H7 (cell line): ENCODE results near the gene ADAM15. TPM values are rescaled to one million over a fixed set of nuclear protein-coding genes. Genes with fewer than 3 reads are reported as not detected.

ENCODE experiments used
- DNase-seq: peaks from one replicate; pipeline ENCODE4 v3.0.0; 2012
- H3K27me3 ChIP-seq: 2 replicates; pipeline ENCODE4 v1.6.0; 2011; ENCODE audit warnings: mild to moderate bottlenecking, low read length; ENCODE audit not compliant: control insufficient read depth, insufficient read depth
- H3K36me3 ChIP-seq: replicated peaks from 2 replicates; pipeline ENCODE4 v1.5.1; 2011; ENCODE audit warnings: low read length; ENCODE audit not compliant: control insufficient read depth, insufficient read depth
- H3K4me3 ChIP-seq: 2 replicates; pipeline ENCODE4 v1.5.1; 2011; ENCODE audit warnings: low read depth, mild to moderate bottlenecking, control low read depth, low read length, moderate library complexity; ENCODE audit not compliant: insufficient read depth
- total RNA-seq: library from RNA; depleted of rRNA; stranded (reverse); fragments of >200 nt; shearing (Covaris generic); gene quantifications from 2 replicates; pipeline ENCODE4 v1.2.3, GENCODE V29; 2014

ADAM15 gene
- total RNA-seq, 1 experiment from 2014 or later, result 34.9 TPM

DNA sequence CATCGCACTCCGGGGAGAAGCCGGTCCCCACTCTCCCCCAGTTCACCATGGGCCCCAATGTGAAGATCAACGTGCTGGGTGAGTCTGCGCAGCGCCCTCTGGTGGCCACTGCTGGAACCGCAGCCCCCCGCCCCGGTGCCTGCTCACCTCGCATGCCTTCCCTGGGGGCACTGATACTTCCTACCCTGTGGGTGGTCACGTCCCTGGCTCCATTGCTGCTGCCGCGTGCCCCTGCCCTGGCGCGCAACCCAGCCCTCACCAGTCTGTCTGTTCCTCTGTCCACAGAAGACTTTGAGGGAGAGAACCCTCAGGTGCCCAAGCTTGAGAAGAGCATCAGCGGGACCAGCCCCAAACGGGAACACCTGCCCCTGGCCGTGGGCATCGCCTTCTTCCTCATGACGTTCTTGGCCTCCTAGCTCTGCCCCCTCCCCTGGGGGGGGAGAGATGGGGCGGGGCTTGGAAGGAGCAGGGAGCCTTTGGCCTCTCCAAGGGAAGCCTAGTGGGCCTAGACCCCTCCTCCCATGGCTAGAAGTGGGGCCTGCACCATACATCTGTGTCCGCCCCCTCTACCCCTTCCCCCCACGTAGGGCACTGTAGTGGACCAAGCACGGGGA is 35.1 kb downstream of the ADAM15 start:
- DNase-seq, result peak; percentile 95
- Histone ChIP-seq H3K27me3 (peaks cover 35% of the 10 kb centered on the region), H3K4me3 (peak overlapping the region; percentile 82), H3K36me3 (no peaks in the 10 kb centered on the region)

DNA sequence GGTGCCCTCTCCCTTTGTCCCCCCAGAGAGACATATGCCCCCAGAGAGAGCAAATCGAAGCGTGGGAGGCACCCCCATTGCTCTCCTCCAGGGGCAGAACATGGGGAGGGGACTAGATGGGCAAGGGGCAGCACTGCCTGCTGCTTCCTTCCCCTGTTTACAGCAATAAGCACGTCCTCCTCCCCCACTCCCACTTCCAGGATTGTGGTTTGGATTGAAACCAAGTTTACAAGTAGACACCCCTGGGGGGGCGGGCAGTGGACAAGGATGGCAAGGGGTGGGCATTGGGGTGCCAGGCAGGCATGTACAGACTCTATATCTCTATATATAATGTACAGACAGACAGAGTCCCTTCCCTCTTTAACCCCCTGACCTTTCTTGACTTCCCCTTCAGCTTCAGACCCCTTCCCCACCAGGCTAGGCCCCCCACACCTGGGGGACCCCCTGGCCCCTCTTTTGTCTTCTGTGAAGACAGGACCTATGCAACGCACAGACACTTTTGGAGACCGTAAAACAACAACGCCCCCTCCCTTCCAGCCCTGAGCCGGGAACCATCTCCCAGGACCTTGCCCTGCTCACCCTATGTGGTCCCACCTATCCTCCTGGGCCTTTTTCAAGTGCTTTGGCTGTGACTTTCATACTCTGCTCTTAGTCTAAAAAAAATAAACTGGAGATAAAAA is 35.9 kb downstream of the ADAM15 start:
- Histone ChIP-seq H3K36me3 (no peaks in the 10 kb centered on the region), H3K4me3 (no peak overlapping the region), H3K27me3 (peaks cover 32% of the 10 kb centered on the region)
- DNase-seq, result peak; percentile 68

DNA sequence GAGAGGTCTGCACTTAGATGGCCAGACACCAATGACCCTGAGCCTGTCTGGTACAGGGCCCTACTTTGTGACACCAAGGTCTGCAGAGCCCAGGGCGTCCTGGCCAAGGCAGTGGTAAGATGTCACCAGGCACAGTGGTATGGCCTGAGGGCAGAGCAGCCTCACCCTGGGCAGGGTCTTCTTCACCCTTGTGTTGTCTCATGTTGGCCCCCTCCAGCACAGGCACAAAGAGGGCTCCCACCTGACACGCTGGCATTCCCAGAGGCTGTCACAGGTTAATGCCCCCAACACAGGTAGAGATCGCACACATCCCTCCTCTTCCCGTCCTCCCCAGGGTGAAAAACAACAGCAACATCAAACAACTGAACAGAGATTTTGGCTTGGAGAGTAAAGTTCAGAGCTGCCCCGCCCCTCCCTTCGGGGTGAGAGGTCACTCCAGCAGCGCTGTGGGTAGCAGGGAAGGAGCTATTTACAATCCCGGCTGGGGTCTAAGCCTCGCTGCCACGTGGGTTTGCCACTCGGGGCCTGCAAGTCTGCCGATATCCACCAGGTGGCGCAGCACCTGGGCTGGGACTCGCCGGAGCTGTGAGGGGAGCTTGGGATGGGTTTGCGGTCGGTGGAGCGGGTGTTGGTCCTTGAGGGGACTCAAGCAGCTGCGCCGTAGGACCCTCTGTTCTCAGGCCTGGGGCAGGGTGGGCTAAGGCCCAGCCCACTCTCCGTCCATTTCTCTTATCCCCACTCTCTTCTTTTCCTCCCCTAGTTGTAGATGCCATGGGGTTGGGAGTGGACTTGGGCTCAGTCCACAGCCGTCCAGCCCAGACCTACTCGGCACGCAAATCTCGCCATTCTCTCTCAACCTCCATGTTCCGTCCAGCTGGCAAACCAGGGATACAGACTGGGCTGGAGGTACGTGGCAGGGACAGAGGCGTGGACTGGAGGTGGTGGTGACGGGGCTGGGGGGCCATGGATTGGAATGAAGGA is 40.2 kb downstream of the ADAM15 start:
- DNase-seq, result peak; percentile 94
- Histone ChIP-seq H3K27me3 (peaks cover 8% of the 10 kb centered on the region), H3K4me3 (no peak overlapping the region), H3K36me3 (no peaks in the 10 kb centered on the region)

DNA sequence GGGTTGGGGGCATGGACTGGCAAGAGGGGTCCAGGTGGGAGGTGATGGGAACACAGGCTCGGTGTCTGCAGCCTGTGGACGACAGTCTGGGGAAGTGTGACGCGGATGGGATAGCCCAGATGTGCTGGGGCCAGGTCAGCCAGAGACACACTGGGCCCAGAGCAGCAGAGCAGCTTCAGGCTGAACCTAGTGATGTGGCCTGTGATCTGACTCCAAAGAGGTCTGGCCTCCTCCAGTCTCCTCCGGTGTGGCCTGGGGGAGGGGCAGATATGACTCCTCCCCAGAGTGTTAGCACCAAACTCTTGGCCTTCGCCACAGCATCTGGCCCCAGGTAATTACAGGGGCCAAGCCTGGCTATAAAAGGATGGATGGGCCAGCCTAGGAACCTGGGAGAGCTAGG is 41.0 kb downstream of the ADAM15 start:
- no peak overlapping the region for H3K4me3 ChIP-seq
- H3K36me3 ChIP-seq, result no peaks in the 10 kb centered on the region
- DNase-seq, result no peak
- peaks cover 8% of the 10 kb centered on the region for H3K27me3 ChIP-seq

DNA sequence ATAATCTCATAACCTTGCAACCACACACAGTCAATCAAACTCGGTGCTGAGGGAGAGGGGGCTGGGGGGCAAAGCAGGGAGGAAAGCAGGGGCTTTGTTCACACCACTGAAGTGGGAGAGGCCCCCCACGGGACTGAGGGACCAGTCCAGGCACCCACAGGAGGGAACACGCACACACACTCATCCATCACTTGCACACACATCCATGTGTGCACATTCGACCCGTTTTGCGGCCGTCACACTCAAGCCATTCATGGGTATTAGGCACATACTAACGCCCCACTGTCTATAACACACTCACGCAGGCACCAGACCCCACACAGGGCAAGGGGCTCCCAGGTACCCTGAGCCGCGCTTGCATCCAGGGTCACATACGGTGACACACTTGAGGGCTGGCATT is 41.5 kb downstream of the ADAM15 start:
- Histone ChIP-seq H3K4me3 (no peak overlapping the region), H3K36me3 (no peaks in the 10 kb centered on the region), H3K27me3 (peaks cover 8% of the 10 kb centered on the region)
- no peak for DNase-seq

DNA sequence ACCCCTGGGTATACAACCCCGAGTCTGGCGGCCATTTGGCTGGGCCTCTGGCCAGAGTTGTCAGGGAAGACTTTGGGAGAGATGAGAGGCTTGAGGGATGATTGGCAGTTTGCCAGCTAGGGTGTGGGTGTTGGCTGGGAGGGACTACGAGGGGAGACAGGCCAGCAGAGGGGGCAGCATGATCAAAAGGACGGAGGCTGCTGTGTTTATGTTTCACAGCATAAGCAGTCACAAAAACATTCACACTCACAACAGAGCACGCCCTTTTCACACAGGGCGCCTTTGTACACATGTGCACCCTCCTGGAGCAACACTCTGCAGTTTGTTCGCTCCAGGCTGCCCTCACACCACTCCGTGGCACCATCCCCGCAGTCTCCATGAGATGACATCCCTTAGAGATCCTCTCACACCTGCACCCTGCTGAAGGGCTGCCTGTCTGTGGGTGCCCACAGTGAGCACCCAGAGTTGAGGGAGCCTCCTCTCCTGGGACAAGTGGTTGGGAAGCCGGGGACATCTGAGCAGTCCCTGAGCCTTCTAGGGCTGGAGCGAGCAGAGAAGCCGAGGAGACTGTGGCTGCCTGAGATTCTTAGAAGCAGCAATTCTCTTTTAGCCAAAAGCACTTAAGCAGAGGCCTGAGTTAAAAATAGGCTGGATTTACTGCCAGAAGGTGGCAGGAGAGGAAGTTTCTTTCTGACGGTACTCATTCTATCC is 43.0 kb downstream of the ADAM15 start:
- Histone ChIP-seq H3K4me3 (no peak overlapping the region), H3K36me3 (no peaks in the 10 kb centered on the region), H3K27me3 (peaks cover 8% of the 10 kb centered on the region)
- peak; percentile 76 for DNase-seq

DNA sequence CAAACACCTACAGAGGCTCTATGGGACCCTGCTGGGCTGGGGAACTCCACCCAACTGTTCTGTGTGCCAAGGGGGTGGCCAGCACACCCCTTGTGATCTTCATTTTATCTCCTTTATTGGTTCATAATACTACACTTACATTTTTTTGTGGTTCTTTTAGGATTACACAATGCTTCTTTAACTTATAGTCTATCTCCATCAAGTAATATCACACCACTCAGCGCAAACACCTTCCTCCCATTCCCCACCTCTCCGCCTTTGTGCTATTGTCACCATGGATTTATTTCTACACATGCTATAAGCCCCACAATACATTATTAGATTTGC is 43.5 kb downstream of the ADAM15 start:
- Histone ChIP-seq H3K27me3 (peaks cover 8% of the 10 kb centered on the region), H3K4me3 (no peak overlapping the region), H3K36me3 (no peaks in the 10 kb centered on the region)
- DNase-seq, result no peak

DNA sequence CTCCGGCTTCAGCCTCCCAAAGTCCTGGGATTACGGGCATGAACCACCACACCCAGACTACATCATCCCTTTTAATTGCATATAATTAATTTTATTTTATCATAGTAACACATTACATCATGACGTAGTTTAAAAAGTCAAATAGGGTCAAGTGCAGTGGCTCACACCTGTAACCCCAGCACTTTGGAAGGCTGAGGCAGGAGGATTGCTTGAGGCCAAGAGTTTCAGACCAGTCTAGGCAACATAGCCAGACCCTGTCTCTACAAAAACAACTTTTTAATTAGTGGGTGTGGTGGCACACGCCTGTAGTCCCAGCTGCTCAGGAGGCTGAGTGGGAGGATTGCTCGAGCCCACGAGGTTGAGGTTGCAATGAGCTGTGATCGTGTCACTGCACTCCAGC is 48.2 kb downstream of the ADAM15 start:
- Histone ChIP-seq H3K4me3 (no peak overlapping the region), H3K27me3 (no peaks in the 10 kb centered on the region; the same call in 1 of the 2 replicates), H3K36me3 (no peaks in the 10 kb centered on the region)
- DNase-seq, result no peak

DNA sequence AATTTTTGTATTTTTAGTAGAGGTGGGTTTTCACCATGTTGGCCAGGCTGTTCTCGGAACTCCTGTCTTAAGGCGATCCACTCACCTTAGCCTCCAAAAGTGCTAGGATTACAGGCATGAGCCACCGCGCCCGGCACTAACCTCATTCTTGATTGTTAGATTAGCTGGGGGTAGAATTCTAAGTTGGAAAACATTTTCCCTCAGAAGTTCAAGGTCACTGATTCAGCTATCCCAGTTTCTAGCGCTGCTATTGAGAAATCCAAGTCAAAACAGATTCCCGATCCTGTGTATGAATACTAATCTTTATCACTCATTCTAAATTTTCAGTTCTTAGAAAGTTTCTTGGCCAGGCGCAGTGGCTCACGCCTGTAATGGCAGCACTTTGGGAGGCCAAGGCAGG is 52.2 kb downstream of the ADAM15 start:
- no peaks in the 10 kb centered on the region; the same call in 1 of the 2 replicates for H3K27me3 ChIP-seq
- H3K36me3 ChIP-seq, result no peaks in the 10 kb centered on the region
- H3K4me3 ChIP-seq, result no peak overlapping the region
- DNase-seq, result no peak

DNA sequence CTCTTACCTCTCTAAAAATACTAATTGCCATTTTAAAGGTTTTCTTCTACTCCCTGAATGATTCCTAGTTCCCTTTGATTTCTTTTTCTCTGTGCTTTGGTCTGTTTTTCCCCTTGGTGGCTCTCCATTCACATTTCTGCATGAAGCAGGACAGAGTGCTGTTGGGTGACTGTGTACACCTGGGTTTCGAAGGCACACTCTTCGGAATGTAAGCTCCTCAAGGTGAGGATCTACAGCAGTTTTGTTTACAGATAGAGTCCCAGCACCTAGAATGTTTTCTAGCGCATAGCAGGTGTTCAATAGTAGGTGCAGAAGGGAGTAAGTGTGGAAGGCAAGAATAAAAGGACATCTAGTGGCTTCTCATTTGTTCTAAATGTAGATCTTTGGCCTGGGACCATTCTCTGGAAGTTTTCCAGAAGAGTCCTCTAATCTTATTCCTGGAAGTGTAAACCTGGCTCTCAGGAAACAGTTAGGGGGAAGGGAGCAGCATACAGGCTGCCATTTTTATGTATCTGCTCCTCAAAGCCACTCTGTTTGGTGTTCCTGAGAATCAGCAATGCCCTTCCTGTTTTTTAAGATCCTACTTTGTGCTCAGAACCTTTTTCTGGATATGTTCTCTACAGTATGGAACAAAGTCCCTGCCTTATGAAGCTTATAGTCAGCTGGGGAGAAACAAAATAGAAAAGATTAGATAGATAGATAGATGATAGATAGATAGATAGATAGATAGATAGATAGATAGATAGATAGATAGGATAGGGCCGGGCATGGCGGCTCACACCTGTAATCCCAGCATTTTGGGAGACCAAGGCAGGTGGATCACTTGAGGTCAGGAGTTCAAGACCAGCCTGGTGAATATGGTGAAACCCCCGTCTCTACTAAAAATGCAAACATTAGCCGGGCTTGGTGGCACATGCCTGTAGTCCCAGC is 53.8 kb downstream of the ADAM15 start:
- Histone ChIP-seq H3K4me3 (no peak overlapping the region), H3K36me3 (no peaks in the 10 kb centered on the region), H3K27me3 (no peaks in the 10 kb centered on the region; the same call in 1 of the 2 replicates)
- no peak for DNase-seq

DNA sequence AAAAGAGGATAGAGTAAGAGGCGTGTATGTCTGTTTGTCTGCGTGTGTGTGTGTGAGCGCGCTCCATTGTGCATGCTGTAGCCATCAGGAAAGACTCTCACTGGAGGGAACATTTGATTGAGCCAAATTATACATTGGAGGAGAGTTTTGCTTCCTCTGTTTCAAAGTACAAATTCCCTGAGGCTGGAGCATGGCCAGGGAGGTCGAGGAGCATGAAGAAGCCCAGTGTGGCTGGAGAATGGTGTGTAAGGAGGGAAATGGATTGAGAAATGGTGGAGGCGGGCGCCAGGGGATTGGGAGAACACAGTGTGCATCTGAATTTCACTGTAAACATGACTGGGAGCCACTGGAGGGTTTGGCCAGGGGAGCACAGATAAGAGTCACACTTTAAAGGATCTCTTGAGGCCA is 54.5 kb downstream of the ADAM15 start:
- Histone ChIP-seq H3K27me3 (no peaks in the 10 kb centered on the region; the same call in 1 of the 2 replicates), H3K36me3 (no peaks in the 10 kb centered on the region), H3K4me3 (no peak overlapping the region)
- no peak for DNase-seq

DNA sequence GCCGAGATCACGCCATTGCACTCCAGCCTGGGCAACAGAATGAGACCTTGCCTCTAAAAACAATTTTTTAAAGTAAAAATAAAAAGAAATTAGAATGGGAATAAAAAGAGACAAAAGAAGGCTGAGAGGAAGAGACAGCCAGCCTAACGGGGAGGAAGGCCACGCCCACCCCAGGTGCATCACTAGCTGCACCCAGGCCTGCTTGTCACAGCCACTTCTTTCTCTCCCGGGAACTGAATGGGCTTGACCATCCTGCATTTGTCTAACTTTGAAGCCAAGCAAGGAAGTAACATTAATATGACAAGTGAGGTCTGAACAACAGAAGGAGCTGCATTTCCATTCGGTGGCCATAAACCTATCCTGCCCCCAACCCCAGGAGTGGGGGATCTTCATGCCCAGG is 55.7 kb downstream of the ADAM15 start:
- no peak for DNase-seq
- no peak overlapping the region for H3K4me3 ChIP-seq
- no peaks in the 10 kb centered on the region; the same call in 1 of the 2 replicates for H3K27me3 ChIP-seq
- no peaks in the 10 kb centered on the region for H3K36me3 ChIP-seq
